GM12801 (cell line): ENCODE data around the gene ZNF804B.

ENCODE experiments used
- TF ChIP-seq, protein P1 (sequence below): IDR thresholded peaks from one replicate; pipeline ENCODE4 v1.5.1; 2011; ENCODE audit warnings: control low read depth; ENCODE audit not compliant: insufficient read length; ENCODE audit errors: extremely low read depth

The ZNF804B gene

DNA sequence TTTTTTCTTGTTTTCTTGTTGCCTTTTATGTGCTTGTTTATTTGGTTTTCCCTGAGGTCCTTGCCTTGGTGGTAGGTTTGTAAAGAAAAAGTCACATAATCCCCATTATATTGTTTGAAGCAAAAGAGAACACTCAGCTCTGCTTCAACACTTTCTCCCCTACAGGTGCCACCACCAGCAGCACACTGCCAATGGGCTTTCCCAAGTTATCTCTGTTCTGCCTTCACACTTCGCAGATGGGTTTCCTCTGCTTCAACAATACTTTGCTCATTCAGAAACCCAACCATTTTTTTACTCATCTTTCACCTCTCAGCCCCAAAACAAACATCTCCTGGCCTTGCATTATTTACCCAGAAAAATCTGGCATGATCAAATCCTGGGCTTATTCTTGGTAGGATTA, 411.1 kb downstream of the ZNF804B start:
- TF ChIP-seq, protein P1, sequence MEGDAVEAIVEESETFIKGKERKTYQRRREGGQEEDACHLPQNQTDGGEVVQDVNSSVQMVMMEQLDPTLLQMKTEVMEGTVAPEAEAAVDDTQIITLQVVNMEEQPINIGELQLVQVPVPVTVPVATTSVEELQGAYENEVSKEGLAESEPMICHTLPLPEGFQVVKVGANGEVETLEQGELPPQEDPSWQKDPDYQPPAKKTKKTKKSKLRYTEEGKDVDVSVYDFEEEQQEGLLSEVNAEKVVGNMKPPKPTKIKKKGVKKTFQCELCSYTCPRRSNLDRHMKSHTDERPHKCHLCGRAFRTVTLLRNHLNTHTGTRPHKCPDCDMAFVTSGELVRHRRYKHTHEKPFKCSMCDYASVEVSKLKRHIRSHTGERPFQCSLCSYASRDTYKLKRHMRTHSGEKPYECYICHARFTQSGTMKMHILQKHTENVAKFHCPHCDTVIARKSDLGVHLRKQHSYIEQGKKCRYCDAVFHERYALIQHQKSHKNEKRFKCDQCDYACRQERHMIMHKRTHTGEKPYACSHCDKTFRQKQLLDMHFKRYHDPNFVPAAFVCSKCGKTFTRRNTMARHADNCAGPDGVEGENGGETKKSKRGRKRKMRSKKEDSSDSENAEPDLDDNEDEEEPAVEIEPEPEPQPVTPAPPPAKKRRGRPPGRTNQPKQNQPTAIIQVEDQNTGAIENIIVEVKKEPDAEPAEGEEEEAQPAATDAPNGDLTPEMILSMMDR = no peak

DNA sequence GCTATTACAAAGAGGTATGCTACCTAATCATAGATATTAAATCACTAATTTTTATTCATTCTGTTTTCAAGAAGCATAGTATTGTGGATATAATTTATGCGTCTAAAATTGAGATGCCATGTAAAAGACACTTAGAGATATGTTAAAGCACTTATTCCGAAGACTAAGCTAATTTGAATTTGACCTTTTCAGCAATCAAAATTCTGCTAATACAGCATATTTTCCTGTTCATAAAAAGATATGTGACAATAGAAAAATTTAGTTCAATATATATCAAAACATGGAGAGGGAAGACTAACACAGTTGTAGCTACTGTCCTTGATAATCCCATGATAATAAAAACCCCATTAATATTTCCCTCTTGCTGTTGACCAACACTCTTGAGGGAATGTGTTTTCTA, 422.6 kb downstream of the ZNF804B start:
- TF ChIP-seq, protein P1 = no peak

DNA sequence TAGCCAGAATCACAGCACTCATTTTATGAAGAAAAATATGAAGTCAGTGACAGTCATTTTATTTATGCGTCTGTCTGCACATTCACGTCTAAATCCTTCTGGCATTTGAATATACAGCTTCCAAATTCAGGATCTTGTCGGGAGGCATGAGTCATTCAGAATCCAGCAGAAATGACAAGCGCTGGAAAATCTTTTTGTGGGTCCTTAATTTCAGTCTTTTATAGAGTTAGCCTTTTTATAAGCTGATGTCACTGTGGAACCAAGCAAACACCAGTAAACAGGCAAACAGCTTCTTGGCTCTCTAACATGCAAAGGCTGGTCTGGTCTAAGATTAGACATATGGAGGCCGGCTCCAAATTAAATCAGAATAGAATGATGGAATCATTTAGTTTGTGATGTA, 424.2 kb downstream of the ZNF804B start:
- TF ChIP-seq, protein P1 = no peak

DNA sequence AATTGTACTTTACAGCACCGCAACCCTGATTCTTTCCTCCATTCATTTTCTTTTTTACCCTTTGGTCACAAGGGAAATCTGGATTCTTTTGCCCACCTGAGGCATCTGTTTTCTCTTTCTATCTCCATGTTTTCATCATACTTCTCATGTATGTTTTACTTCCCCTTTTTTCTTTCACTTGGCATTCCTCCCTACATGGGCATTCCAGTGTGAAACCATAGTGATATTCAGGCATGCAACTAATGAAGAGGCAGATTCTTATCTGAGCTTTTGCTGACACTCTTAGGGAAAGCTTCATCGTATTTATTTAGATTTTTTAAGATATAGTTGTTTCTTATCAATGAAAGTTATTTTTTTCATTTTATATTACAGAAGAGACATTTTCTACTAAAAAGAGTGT, 441.3 kb downstream of the ZNF804B start:
- TF ChIP-seq, protein P1 = no peak

DNA sequence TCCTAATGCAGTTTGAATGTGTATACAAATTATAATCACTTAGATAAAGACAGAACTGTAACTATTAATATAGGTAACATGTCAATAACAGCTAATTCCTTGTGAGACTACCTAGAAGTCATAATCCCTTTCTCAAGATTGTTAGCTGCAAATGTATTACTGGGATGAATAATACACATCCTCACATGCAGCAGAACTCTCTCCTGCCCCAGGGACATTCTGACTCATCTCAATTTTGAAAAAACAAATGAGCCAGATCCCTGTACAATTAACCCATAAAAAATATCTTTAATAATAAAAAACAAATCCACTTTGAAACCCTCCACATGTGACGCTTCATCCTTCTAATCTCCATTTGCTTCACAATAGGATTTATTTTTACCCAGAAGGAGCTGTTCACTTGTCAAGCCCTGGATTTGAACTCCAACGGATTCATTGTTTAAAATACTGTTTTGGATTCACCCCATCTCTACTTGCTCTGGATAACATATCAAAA, 464.4 kb downstream of the ZNF804B start:
- TF ChIP-seq, protein P1 = no peak

DNA sequence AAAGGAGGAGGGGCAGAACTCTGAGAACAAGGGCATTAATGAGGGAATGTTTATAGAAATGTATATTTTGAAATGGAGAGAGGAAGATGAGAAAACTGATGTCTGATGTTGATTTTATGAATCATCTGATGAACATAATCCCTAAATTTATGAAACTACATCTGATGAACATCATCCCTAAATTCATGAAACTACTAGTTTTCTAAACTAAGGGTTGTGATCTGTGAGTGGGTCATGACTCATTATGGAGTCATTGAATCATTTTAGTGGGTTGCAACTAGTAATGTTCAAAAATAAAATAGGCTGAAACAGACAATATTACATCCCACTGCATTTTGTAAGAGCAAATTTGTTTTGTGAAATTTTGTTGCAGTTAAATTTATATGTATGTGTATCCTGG, 478.7 kb downstream of the ZNF804B start:
- TF ChIP-seq, protein P1 = no peak

DNA sequence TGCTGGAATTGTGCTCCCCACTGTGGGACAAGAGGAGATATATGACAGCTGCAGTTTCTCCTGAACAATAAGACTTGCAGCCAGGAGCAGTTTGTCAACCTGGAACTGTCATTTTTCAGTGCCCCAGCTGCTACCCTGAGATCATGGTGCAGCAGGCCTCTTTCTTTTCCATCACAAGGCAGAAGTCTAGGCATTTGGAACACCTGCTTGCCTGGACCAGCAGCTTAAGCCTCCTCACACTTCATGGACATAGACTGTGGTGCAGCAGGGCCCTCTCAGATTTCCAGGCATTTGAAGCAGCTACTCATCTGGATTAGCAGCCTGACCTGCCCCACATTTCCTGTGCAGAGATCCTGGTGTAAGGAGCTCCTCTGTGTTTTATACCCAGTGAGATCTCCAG, 486.7 kb downstream of the ZNF804B start:
- TF ChIP-seq, protein P1 = no peak

DNA sequence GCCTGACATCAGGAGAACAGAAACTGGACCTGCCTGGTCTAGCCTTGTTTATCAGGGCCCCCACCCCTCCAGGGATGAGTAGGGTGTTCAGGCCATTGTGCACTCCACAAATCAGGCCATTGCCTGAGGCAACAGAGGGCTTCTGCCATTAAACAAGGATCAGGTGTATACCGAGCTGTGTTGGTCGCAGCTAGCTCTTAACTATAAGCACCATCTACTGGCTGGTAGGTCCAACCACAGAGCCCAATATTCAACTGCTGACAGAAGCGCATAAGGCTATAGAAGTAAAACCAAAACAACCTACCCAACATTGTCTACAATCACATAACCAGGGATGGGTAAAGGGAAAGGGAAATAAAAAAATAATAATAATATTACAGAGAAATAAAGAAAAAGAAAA, 487.7 kb downstream of the ZNF804B start:
- TF ChIP-seq, protein P1 = no peak
